Brain pericyte (primary cell): ENCODE data around the gene CADM1.

ENCODE experiments used
- DNase-seq: peaks from one replicate; pipeline ENCODE4 v3.0.0-alpha.2; 2012; ENCODE audit warnings: low read depth, low spot score

The CADM1 gene

GRCh38 chr11:115515647-115516395 is 11.6 kb upstream of the CADM1 start:
- no peak for DNase-seq

GRCh38 chr11:115506954-115507675 is 2.9 kb upstream of the CADM1 start:
- DNase-seq = no peak

- DNase-seq = no peak
Observed at GRCh38 chr11:115505175-115505574, 960 bp upstream of the CADM1 start.

- no peak for DNase-seq
Observed at GRCh38 chr11:115503886-115504275, 334 bp downstream of the CADM1 start.

- no peak for DNase-seq
Observed at GRCh38 chr11:115503083-115503885, 931 bp downstream of the CADM1 start.

GRCh38 chr11:115502636-115503082 is 1.6 kb downstream of the CADM1 start:
- DNase-seq = no peak

- DNase-seq = no peak
Observed at GRCh38 chr11:115501893-115502589, 2.2 kb downstream of the CADM1 start.

- DNase-seq = no peak
Observed at GRCh38 chr11:115501502-115501892, 2.7 kb downstream of the CADM1 start.

- DNase-seq = no peak
Observed at GRCh38 chr11:115500547-115501501, 3.4 kb downstream of the CADM1 start.

- DNase-seq = no peak
Observed at GRCh38 chr11:115499891-115500290, 4.3 kb downstream of the CADM1 start.

- no peak for DNase-seq
Observed at GRCh38 chr11:115499241-115499799, 4.9 kb downstream of the CADM1 start.

GRCh38 chr11:115498354-115498753 is 5.9 kb downstream of the CADM1 start:
- no peak for DNase-seq

- DNase-seq = no peak
Observed at GRCh38 chr11:115497303-115497702, 6.9 kb downstream of the CADM1 start.

GRCh38 chr11:115496892-115497291 is 7.3 kb downstream of the CADM1 start:
- DNase-seq = no peak

- no peak for DNase-seq
Observed at GRCh38 chr11:115493905-115494304, 10.3 kb downstream of the CADM1 start.

GRCh38 chr11:115493488-115493887 is 10.7 kb downstream of the CADM1 start:
- no peak for DNase-seq

- DNase-seq = no peak
Observed at GRCh38 chr11:115489466-115489865, 14.7 kb downstream of the CADM1 start.

GRCh38 chr11:115488945-115489344 is 15.3 kb downstream of the CADM1 start:
- no peak for DNase-seq

- DNase-seq = no peak
Observed at GRCh38 chr11:115481528-115481927, 22.7 kb downstream of the CADM1 start.

GRCh38 chr11:115480611-115481010 is 23.6 kb downstream of the CADM1 start:
- DNase-seq = no peak
